ENCODE results near the gene ITIH4.

ITIH4 gene

DNA sequence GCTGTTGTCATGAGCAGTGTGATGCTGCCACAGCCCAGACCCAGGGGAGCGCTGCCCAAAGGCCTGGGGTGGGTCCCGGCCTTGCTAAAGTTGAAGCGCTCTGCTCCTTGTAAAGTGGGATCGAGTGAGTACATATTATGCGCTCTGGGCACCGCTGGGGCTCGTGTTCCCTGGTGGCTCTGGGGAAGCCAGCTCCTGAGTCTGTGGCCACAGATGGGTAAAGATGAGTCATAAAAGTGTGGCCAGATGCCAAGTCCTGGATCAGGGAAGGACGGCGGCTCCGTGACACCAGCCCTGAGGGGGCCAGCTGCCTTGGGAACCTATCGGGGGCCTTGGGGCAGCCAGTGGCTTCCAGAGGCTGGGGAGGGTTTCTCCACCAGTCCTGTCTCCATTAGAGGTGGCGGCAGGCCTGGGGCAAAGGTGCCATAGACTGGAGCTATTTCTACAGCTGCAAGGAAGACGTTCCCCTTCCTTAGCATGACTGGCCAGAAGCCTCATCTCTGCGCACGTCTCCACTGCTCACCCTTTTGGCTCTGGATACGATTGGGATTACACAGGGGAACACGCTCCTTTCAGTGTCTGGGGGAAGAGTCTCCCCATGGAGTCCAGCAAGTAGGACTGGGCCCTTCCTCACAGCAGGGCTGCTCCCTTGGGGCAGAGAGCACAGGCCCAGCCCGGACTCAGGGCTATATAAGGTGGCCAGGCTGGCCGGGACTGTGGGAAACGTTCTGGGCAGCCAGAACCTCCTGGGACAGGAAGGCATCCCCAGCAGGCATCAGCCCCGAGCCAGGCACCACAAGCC lies 1.2 kb upstream of the ITIH4 start:
- DNase-seq (ENCODE audit: low read depth in 2 of 2), result no peak

GRCh38 chr3:52829906-52830463 lies 487 bp downstream of the ITIH4 start:
- no peak for DNase-seq (ENCODE audit: low read depth in 2 of 2)

GRCh38 chr3:52829482-52829881 lies 990 bp downstream of the ITIH4 start:
- DNase-seq (ENCODE audit: low read depth in 2 of 2), result no peak

- DNase-seq (ENCODE audit: low read depth in 2 of 2), result no peak
Measured at GRCh38 chr3:52827866-52828376, 2.6 kb downstream of the ITIH4 start.

- DNase-seq (ENCODE audit: low read depth in 2 of 2), result no peak
Measured at GRCh38 chr3:52827441-52827840, 3.0 kb downstream of the ITIH4 start.

- DNase-seq (ENCODE audit: low read depth in 2 of 2), result no peak
Measured at GRCh38 chr3:52824037-52824436, 6.4 kb downstream of the ITIH4 start.

DNA sequence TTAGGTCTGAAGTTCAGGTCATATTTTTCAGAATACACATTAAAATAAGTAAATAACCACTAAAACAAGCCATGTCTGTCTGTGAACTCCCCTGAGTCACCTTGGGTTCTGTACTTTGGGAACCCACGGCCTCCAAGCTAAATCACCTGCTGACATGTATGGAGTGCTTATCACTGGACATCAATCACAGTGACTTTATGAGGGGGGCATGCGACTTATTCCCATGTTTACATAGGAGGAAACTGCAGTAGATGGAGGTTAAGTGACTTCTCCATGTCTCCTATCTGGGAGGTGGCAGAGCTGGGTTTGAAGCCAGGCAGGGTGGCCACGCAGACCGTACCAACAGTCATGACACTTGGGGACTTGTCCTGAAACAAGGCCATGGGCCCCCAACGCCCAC lies 8.1 kb downstream of the ITIH4 start:
- DNase-seq (ENCODE audit: low read depth in 2 of 2), result no peak

- peak; percentile 13 to 22 for DNase-seq (ENCODE audit: low read depth in 2 of 2)
Measured at GRCh38 chr3:52820736-52821135, 9.7 kb downstream of the ITIH4 start.

DNA sequence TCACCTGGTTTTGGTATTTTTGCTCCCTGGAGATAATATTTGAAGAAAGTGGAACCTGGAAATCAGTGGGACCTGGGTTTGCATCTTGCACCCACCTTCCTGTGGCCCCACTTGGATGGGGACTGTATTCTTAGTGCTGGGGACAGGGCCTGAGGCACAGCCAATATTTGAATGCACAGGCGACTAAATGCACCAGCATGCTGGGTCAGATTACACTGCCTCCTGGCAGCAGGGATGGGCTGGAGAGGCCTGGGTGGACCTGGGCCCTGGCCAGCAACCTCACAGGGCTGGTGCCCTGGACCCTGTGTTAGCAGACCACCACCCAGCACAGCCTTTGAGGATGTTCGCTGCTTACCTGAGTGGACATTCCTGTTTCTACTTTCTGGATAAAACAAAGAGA lies 10.5 kb downstream of the ITIH4 start:
- DNase-seq (ENCODE audit: low read depth in 2 of 2), result no peak

DNA sequence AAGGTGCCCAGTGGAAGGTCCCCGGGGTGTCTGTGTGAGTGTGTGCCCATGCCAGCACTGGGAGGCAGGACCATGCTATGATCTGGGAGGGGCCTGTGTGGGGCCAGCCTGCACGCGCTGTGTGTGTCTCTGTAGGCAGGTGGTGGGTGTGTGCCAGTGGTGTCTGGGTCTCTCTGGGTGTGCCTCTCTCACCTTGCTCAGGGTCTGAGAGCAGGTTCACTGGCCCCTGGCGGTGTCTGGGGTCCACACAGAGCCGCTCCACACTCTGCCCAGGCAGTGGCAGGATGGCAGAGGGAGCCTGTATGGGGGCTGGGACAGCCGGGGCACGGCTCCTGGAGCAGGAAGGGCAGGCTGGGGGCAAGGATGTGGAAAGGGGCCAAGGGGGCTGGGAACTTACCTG lies 12.6 kb downstream of the ITIH4 start:
- DNase-seq (ENCODE audit: low read depth in 2 of 2), result no peak

GRCh38 chr3:52817221-52817620 lies 13.3 kb downstream of the ITIH4 start:
- no peak for DNase-seq (ENCODE audit: low read depth in 2 of 2)

DNA sequence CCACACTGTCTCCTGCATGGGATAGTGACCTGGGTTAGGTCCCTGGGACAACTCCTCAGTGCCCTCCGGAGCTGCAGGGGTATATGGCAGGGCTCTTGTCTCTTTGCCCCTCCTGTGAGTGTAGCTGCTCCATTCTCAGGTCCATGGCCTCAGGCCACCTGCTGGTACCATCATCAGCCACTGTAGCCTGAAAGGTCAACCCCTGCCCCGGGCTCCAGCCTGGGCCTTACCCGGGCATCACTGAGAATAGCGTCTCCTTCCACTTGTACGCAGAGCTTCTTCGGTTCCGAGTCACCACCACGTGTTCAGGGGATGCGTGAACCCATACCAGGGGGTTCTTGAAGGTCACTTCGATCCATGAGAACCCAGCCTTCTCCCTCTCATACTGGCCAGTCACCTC lies 13.8 kb downstream of the ITIH4 start:
- DNase-seq (ENCODE audit: low read depth in 2 of 2), result no peak

DNA sequence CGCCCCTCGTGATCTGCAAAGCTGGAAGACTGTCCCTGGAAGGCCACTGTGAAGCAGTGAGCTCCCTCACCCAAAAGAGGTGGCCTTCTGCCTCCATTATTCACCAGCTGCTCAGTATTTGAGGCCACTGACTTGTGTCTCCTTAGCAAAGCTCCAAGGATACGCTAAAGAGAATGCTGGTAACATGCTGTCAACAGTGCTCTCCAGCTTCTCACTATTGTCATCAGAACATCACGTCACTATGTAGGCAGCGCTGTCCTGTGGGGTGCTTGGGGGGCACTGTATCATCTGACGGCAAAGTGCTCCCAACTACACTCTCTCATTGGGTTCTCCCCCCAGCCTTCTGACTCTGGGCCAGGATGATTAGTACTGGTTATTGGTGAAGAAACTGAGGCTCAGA lies 14.3 kb downstream of the ITIH4 start:
- DNase-seq (ENCODE audit: low read depth in 2 of 2), result no peak

- DNase-seq (ENCODE audit: low read depth in 2 of 2), result no peak
Measured at GRCh38 chr3:52813810-52814209, 16.7 kb downstream of the ITIH4 start.

GRCh38 chr3:52811452-52812011 lies 18.9 kb downstream of the ITIH4 start:
- no peak for DNase-seq (ENCODE audit: low read depth in 2 of 2)

- no peak for DNase-seq (ENCODE audit: low read depth in 2 of 2)
Measured at GRCh38 chr3:52810923-52811322, 19.5 kb downstream of the ITIH4 start.

DNA sequence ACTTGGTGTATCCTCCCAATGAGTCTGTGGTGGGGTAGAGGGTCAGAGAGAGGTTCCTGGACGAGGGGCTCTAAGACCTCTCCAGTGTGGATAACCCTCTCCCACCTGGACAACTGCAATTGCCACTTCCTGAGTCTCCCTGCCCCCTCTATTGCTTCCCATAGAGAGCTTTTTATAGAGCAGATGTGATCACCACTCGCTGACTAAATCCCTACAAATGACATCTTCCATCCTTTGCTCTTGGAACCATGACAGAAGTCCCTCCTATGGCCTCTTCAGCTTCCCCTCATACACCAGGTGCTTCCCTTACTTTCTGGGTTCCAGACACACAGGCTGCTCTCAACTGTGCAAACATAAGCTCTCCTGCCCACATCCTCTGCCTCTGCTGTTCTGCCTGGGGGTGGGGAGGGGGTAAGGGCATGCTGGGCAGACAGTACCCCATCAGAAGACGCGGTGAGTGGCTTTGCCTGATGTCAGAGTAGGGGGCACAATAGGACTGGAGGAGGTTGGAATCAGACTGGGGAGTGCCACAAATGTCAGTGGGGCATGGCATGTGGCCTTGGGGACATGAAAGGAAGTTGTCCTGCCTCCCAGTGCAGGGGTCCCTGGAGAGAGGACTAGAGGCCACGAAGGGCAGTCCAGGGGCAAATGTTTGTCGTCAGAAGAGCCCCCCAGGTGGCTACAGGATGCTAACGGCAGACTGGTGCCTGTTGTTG lies 20.7 kb downstream of the ITIH4 start:
- no peak for DNase-seq (ENCODE audit: low read depth in 2 of 2)

DNA sequence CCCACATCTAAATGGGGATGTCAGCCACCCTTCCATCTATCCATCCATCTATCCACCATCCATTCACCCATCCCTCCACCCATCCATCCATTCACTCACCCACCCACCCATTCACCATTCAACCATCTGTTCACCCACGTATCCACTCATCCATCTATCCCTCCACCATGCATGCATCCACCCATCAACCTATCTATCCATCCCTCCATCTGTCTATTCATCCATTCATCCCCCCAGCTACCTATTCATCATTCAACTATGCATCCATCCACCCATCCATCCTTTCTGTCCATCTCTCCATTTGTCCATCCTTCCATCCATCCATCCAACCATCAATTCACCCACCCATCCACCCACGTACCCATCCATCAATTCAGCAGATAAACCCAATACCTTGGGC lies 21.3 kb downstream of the ITIH4 start:
- DNase-seq (ENCODE audit: low read depth in 2 of 2), result no peak

DNA sequence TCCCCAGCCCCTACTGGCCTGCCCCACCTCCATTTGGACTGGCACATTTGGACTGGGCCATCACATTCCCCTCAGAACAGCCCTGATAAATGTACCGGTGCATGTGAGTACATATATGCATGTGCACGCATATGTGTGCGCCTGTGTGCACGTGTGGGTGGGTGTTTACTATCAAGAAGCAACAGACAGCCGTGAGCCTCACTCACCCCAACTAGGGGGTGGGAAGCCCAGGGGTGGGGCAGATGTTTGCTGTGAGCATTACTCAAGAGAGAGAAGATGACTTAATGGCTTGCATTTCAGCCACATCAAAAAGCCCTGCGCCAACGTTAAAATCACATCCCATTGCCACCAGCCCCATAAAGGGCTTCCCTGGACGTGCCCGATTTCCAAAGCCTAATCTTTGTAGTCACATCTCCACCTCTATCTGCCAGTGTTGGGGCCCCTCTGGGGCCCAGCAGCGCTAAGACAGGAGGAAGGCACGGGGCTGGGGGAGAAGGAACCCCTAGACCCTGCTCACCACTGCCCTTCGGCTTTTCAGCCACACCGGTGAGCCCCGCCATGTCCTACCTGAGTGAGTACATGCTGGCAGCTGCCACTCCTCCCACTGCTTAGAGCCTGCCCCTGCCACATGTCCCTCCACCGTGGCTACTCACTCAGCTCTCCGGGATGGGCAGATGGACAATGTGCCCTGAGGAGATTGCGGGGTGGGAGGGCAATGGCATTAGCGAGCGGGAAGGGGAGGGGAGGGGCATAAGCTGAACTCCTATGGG lies 25.0 kb downstream of the ITIH4 start:
- DNase-seq (ENCODE audit: low read depth in 2 of 2), result no peak

- DNase-seq (ENCODE audit: low read depth in 2 of 2), result no peak
Measured at GRCh38 chr3:52801839-52802238, 28.6 kb downstream of the ITIH4 start.

DNA sequence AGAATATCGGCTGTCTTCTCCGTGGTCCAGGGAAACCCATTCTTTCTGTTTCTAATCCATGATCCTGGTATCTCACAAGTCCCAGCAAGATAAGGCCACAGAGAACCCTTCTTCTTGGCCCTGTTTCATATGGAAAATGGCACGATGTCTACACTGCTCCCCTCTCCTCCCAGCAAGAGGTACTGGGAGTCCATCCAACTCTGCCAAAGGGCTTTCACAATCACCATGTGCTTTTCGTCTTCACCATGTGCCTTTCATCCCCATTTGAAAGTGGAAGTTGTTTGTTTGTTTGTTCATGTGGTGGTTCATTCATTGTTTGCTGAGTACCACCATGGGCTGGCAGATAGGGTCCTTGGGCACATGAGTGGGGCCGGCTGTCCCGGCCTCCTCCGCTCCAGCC lies 30.4 kb downstream of the ITIH4 start:
- no peak for DNase-seq (ENCODE audit: low read depth in 2 of 2)

DNA sequence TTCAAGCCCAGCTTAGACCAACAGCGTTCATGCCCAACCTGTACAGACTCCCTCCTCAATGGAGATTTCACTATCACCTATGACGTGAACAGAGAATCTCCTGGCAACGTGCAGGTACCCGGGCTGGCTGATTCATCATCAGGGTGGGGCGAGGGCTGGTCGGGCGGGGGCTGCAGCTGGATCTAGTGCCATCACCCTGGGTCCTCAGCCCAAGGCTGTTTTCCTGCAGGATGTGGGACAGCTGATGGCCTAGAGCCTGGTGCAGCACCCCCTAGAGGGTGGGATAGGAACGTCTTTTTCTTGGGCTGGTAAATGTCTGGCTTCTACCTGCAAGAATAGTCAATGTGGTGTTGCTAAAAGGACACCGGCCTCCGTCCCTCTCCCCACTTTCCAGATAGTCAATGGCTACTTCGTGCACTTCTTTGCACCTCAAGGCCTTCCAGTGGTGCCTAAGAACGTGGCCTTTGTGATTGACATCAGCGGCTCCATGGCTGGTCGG lies 31.4 kb downstream of the ITIH4 start:
- DNase-seq (ENCODE audit: low read depth in 2 of 2), result peak in 1 of 2 donors; percentile 5

Measured in stimulated activated CD4-positive, alpha-beta T cell treated with anti-CD3 and anti-CD28 coated beads, Interleukin-4, amount 100 ng/mL, for 48 hours (primary cell).